ENCODE measurements around the gene SLC44A5. TPM values are rescaled to one million over a fixed set of nuclear protein-coding genes. Genes with fewer than 3 reads are reported as not detected.
A peak's percentile ranks its signal among the peaks of the same experiment; 100 is the strongest.

Gene SLC44A5
- total RNA-seq, 1 experiment from 2014 or later = 2.4 TPM

GRCh38 chr1:75542818-75543570 lies 67.9 kb downstream of the SLC44A5 start:
- H3K14ac ChIP-seq (ENCODE audit: insufficient read depth, low read length) = no peak overlapping the region
- H2BK20ac ChIP-seq (ENCODE audit: low read depth, low read length, poor library complexity, severe bottlenecking) = no peak overlapping the region
- no peak overlapping the region for H2BK12ac ChIP-seq (ENCODE audit: insufficient read length, low read depth, low read length)
- H3K9ac ChIP-seq (ENCODE audit: extremely low read depth, insufficient read length, low read length) = no peak overlapping the region
- Mint-ChIP-seq H3K36me3 (ENCODE audit: insufficient read depth in 1 of 3, low read depth in 3 of 3) (no peaks in the 10 kb centered on the region), H3K4me1 (peaks cover 2 to 3% of the 10 kb centered on the region in 2 experiments; a peak in 2 of 4 replicates), H3K9me3 (no peaks in the 10 kb centered on the region), H3K27me3 (ENCODE audit: low read depth) (no peaks in the 10 kb centered on the region), H3K4me3 (no peak overlapping the region), H3K27ac (peak overlapping the region in 2 of 3 experiments; percentile 15 to 70; a peak in 2 of 7 replicates)
- no peak overlapping the region for H3K18ac ChIP-seq (ENCODE audit: insufficient read length, low read depth, low read length)
- no peak overlapping the region for H2BK15ac ChIP-seq (ENCODE audit: low read depth, low read length)
- no peak overlapping the region for H2AK5ac ChIP-seq (ENCODE audit: insufficient read length, low read length)
- no CpG with 5 or more reads among the region's 5 CpGs for WGBS (ENCODE audit: extremely low coverage, insufficient read length, low lambda C conversion rate)
- H4K91ac ChIP-seq (ENCODE audit: insufficient read length, low read depth, low read length) = no peak overlapping the region
- no peak for DNase-seq
- no peak for TF ChIP-seq CTCF (conservative IDR thresholded peaks at IDR 0.05)
- no peaks in the 10 kb centered on the region for H4K20me1 ChIP-seq (ENCODE audit: control insufficient read depth, insufficient read depth, insufficient read length)
- H3K56ac ChIP-seq (ENCODE audit: insufficient read length, low read depth, low read length) = no peak overlapping the region
- no peak overlapping the region for H4K5ac ChIP-seq (ENCODE audit: insufficient read length, low read depth, low read length)
- no peaks in the 10 kb centered on the region for H3K27me3 ChIP-seq (ENCODE audit: insufficient read depth, low read length)
- no peaks in the 10 kb centered on the region for H3K23me2 ChIP-seq (ENCODE audit: insufficient read length, low read depth, low read length, poor library complexity, severe bottlenecking)
- no peak overlapping the region for H2AFZ ChIP-seq (ENCODE audit: low read length)
- H2BK5ac ChIP-seq (ENCODE audit: insufficient read length, low read length) = no peak overlapping the region
- no peak overlapping the region for H4K8ac ChIP-seq (replicated peaks; ENCODE audit: insufficient read length, low read depth, low read length)
- no peak overlapping the region for H3K27ac ChIP-seq (ENCODE audit: insufficient read length, low read depth, low read length)
- no peak overlapping the region for H3K4ac ChIP-seq (ENCODE audit: low read depth, low read length)
- H3K4me1 ChIP-seq (ENCODE audit: insufficient read depth, low read length) = no peaks in the 10 kb centered on the region
- no peak overlapping the region for H3T11ph ChIP-seq (ENCODE audit: low read length)
- no peak overlapping the region for H2BK120ac ChIP-seq (ENCODE audit: low read depth, low read length, poor library complexity, severe bottlenecking)
- no peaks in the 10 kb centered on the region for H3K79me2 ChIP-seq (ENCODE audit: insufficient read depth, low read length)
- no peaks in the 10 kb centered on the region for H3K9me3 ChIP-seq (ENCODE audit: control insufficient read depth, low read depth, low read length)
- no peak overlapping the region for H3K23ac ChIP-seq (ENCODE audit: insufficient read length, low read depth, low read length)
- H3K79me1 ChIP-seq (ENCODE audit: insufficient read depth, low read depth, low read length, poor library complexity, severe bottlenecking) = no peaks in the 10 kb centered on the region
- H3K4me2 ChIP-seq (ENCODE audit: insufficient read depth, insufficient read length, low read length) = no peak overlapping the region
